HepG2 (cell line): ENCODE measurements around the gene CASKIN1. TPM values are rescaled to one million over a fixed set of nuclear protein-coding genes. Genes with fewer than 3 reads are reported as not detected.
A peak's percentile ranks its signal among the peaks of the same experiment; 100 is the strongest.

Source experiments
- AFF4 ChIP-seq: sonication (generic); formaldehyde crosslinking; IDR thresholded peaks from 2 replicates; pipeline ENCODE4 v1.4.0; 2020; ENCODE audit warnings: missing genetic modification reagents
- AHR ChIP-seq: IDR thresholded peaks from 2 replicates; pipeline ENCODE4 v1.6.1; 2018; ENCODE audit warnings: missing genetic modification reagents, missing compliant biosample characterization
- BATF2 ChIP-seq: sonication (generic); formaldehyde crosslinking; IDR thresholded peaks from 2 replicates; pipeline ENCODE4 v1.8.0; 2022; ENCODE audit warnings: mild to moderate bottlenecking, missing genetic modification reagents, moderate library complexity
- GPBP1L1 ChIP-seq: sonication (generic); formaldehyde crosslinking; IDR thresholded peaks from 2 replicates; pipeline ENCODE4 v1.5.0; 2020; ENCODE audit warnings: mild to moderate bottlenecking, missing genetic modification reagents
- HES4 ChIP-seq: sonication (generic); formaldehyde crosslinking; IDR thresholded peaks from 2 replicates; pipeline ENCODE4 v1.9.0; 2021; ENCODE audit warnings: mild to moderate bottlenecking, missing genetic modification reagents, borderline replicate concordance
- MTA1 ChIP-seq: sonication (generic); formaldehyde crosslinking; IDR thresholded peaks from 2 replicates; pipeline ENCODE4 v1.4.0; 2020; ENCODE audit warnings: missing genetic modification reagents, mild to moderate bottlenecking, borderline replicate concordance
- NCOA5 ChIP-seq: sonication (generic); formaldehyde crosslinking; IDR thresholded peaks from 2 replicates; pipeline ENCODE4 v1.4.0; 2020; ENCODE audit warnings: missing genetic modification reagents
- NFYC ChIP-seq: IDR thresholded peaks from 2 replicates; pipeline ENCODE4 v1.6.1; 2016; ENCODE audit warnings: missing genetic modification reagents, missing compliant biosample characterization
- NR1H2 ChIP-seq: sonication (generic); formaldehyde crosslinking; IDR thresholded peaks from 2 replicates; pipeline ENCODE4 v1.8.1; 2022; ENCODE audit warnings: low read depth, missing genetic modification reagents, borderline replicate concordance
- RAD51 ChIP-seq: fragments of 450-650 bp; IDR thresholded peaks from 2 replicates; pipeline ENCODE4 v1.6.1; 2016; ENCODE audit warnings: borderline replicate concordance
- REXO4 ChIP-seq: sonication (generic); formaldehyde crosslinking; IDR thresholded peaks from 2 replicates; pipeline ENCODE4 v1.8.0; 2022; ENCODE audit warnings: missing genetic modification reagents, mild to moderate bottlenecking, borderline replicate concordance
- RFXANK ChIP-seq: IDR thresholded peaks from 2 replicates; pipeline ENCODE4 v1.6.1; 2016
- TGIF2 ChIP-seq: IDR thresholded peaks from 2 replicates; pipeline ENCODE4 v1.6.1; 2016; ENCODE audit warnings: control low read depth, missing compliant biosample characterization
- YEATS4 ChIP-seq: sonication (generic); formaldehyde crosslinking; IDR thresholded peaks from 2 replicates; pipeline ENCODE4 v1.4.0; 2020; ENCODE audit warnings: missing genetic modification reagents, borderline replicate concordance
- ZBED4 ChIP-seq: sonication (generic); formaldehyde crosslinking; IDR thresholded peaks from 2 replicates; pipeline ENCODE4 v1.4.0; 2020; ENCODE audit warnings: missing genetic modification reagents, borderline replicate concordance
- ZFP36 ChIP-seq: fragments of 150-350 bp; IDR thresholded peaks from 2 replicates; pipeline ENCODE4 v1.6.1; 2018; ENCODE audit warnings: borderline replicate concordance, low read length, low read depth; ENCODE audit not compliant: partially characterized antibody
- ZNF121 ChIP-seq: sonication (generic); formaldehyde crosslinking; IDR thresholded peaks from 2 replicates; pipeline ENCODE4 v1.5.0; 2020; ENCODE audit warnings: mild to moderate bottlenecking, missing genetic modification reagents
- ZNF274 ChIP-seq: sonication (generic); formaldehyde crosslinking; IDR thresholded peaks from 2 replicates; pipeline ENCODE4 v1.5.1; 2020; ENCODE audit warnings: mild to moderate bottlenecking, missing genetic modification reagents
- ZNF562 ChIP-seq: sonication (generic); formaldehyde crosslinking; IDR thresholded peaks from 2 replicates; pipeline ENCODE4 v1.8.0; 2022; ENCODE audit warnings: missing genetic modification reagents, borderline replicate concordance
- polyA plus RNA-seq, 8 experiments: library from polyadenylated mRNA; depleted of rRNA in 3 of 8; stranded (reverse) in 7 of 8; unstranded in 1 of 8; fragments of >200 nt; fragmentation: Illumina TruSeq in 4 of 8; extraction: Trizol in 4 of 8; gene quantifications; 2 replicates each; pipeline versions ENCODE4 v1.2.1 to v1.2.3, GENCODE V29; 2011 to 2016; ENCODE audit warnings: low read depth in 4 of 8, missing spikeins in 1 of 8, mixed read lengths in 1 of 8; ENCODE audit not compliant: insufficient read depth in 1 of 8
- total RNA-seq, 5 experiments: library from RNA; depleted of rRNA; stranded (reverse); fragments of >200 nt; fragmentation: Illumina TruSeq; extraction: Trizol; gene quantifications; 2 replicates each; pipeline ENCODE4 v1.2.3, GENCODE V29; 2016; ENCODE audit warnings: low read depth in 1 of 5

The CASKIN1 gene
- total and polyA plus RNA-seq, 2 of the 13 experiments (the other 11 are each of a cell fraction or from before 2014, with no cell fraction given) = 1.2 to 2.2 TPM

- TF ChIP-seq NCOA5 (CRISPR knock-in tag) (no peak), RFXANK (CRISPR knock-in tag) (0 out of 2 replicates have a peak, but pooled peaks have one; percentile 45), ZFP36 (no peak), ZNF562 (CRISPR knock-in tag) (no peak), ZNF121 (CRISPR knock-in tag) (no peak), RAD51 (no peak), ZBED4 (CRISPR knock-in tag) (peak; percentile 66; the same call in 1 of the 2 replicates), NR1H2 (no peak), GPBP1L1 (CRISPR knock-in tag) (no peak), REXO4 (CRISPR knock-in tag) (no peak), TGIF2 (peak; percentile 96), BATF2 (CRISPR knock-in tag) (no peak), MTA1 (CRISPR knock-in tag) (no peak), AFF4 (CRISPR knock-in tag) (peak; percentile 89), NFYC (CRISPR knock-in tag) (peak; percentile 94), YEATS4 (CRISPR knock-in tag) (peak; percentile 95), AHR (peak; percentile 54; the same call in 1 of the 2 replicates), HES4 (no peak; the same call in 1 of the 2 replicates), ZNF274 (CRISPR knock-in tag) (no peak)
Measured at GRCh38 chr16:2155091-2155950, 41.1 kb downstream of the CASKIN1 start, which contains the start of gene TRAF7 (continued).
